Stimulated activated CD8-positive, alpha-beta memory T cell treated with anti-CD3 and anti-CD28 coated beads, Interleukin-12 subunit alpha, Interleukin-12 subunit beta, amount 100 ng/mL, for 4 hours (primary cell): ENCODE measurements around the gene CADPS2.

Source experiments
- DNase-seq: peaks from one replicate; pipeline ENCODE4 v3.0.0-alpha.2; 2020; ENCODE audit warnings: low read depth

The CADPS2 gene

DNA sequence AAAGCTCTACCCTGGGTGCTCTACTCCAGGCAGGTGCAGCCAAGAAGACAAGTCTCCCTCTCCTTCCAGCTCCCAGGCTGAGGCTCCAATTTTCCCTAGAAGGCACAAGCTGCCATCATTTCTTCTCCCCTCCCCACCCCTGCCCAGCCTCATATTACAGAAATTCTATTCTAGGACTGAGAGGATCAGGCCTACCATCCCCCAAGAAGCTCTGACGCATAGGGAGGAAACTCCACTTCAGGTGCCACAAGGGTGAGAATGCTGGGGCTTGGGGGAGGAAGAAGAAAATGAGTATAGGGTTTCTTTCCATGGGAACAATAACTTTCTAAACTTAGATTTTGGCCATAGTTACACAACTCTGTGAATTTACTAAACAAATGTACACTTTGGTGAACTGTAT, 617.0 kb downstream of the CADPS2 start:
- DNase-seq, result no peak
